ENCODE measurements around the gene HOXD11. TPM values are rescaled to one million over a fixed set of nuclear protein-coding genes. Genes with fewer than 3 reads are reported as not detected.

Gene HOXD11
- total RNA-seq, 2 experiments from 2014 or later: not detected

GRCh38 chr2:176130147-176130956 is 23.3 kb downstream of the HOXD11 start:
- ATAC-seq (ENCODE audit: low read depth): no peak
- Mint-ChIP-seq H3K27me3 (peaks cover 87% of the 10 kb centered on the region), H3K4me1 (peaks cover 17% of the 10 kb centered on the region), H3K9me3 (no peaks in the 10 kb centered on the region), H3K27ac (peak overlapping the region; percentile 68), H3K4me3 (peak overlapping the region; percentile 26), H3K36me3 (no peaks in the 10 kb centered on the region)
- DNase-seq: peak; percentile 53
- POLR2A ChIA-PET: no interaction called here

- ATAC-seq (ENCODE audit: low read depth) (no peak), DNase-seq (no peak)
- peaks cover 3% of the 10 kb centered on the region for H3K36me3 Mint-ChIP-seq
- H3K4me1 Mint-ChIP-seq: peaks cover 25% of the 10 kb centered on the region
- POLR2A ChIA-PET: interaction anchor here (0.6 kb wide), 1 partner anchor 26 kb away, joined by 4 read pairs; no protein-coding TSS in a partner anchor
- H3K4me3 Mint-ChIP-seq: peak overlapping the region; percentile 26
- no peaks in the 10 kb centered on the region for H3K9me3 Mint-ChIP-seq
- H3K27ac Mint-ChIP-seq: peak overlapping the region; percentile 57
- peaks cover 87% of the 10 kb centered on the region for H3K27me3 Mint-ChIP-seq
Observed at GRCh38 chr2:176130957-176131847, 24.1 kb downstream of the HOXD11 start.

DNA sequence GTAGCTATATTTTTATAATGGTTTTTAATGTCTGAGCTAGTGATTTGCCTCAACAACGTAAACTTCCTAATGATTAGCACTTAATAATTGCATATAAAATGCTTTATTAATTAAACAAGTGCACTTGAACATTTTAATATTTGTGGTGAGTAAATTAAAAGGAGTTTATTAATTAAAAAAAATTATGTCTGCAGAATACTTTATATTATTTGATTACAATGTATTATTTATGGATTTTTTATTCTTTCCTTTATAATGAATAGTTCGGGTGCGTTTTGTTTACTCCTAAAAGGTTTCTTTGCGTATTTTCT is 24.7 kb downstream of the HOXD11 start:
- POLR2A ChIA-PET: no interaction called here
- ATAC-seq (ENCODE audit: low read depth) (no peak), DNase-seq (no peak)
- peaks cover 25% of the 10 kb centered on the region for H3K4me1 Mint-ChIP-seq
- peaks cover 3% of the 10 kb centered on the region for H3K36me3 Mint-ChIP-seq
- H3K27ac Mint-ChIP-seq: no peak overlapping the region
- H3K27me3 Mint-ChIP-seq: peaks cover 85% of the 10 kb centered on the region
- peak overlapping the region; percentile 74 for H3K4me3 Mint-ChIP-seq
- H3K9me3 Mint-ChIP-seq: no peaks in the 10 kb centered on the region

DNA sequence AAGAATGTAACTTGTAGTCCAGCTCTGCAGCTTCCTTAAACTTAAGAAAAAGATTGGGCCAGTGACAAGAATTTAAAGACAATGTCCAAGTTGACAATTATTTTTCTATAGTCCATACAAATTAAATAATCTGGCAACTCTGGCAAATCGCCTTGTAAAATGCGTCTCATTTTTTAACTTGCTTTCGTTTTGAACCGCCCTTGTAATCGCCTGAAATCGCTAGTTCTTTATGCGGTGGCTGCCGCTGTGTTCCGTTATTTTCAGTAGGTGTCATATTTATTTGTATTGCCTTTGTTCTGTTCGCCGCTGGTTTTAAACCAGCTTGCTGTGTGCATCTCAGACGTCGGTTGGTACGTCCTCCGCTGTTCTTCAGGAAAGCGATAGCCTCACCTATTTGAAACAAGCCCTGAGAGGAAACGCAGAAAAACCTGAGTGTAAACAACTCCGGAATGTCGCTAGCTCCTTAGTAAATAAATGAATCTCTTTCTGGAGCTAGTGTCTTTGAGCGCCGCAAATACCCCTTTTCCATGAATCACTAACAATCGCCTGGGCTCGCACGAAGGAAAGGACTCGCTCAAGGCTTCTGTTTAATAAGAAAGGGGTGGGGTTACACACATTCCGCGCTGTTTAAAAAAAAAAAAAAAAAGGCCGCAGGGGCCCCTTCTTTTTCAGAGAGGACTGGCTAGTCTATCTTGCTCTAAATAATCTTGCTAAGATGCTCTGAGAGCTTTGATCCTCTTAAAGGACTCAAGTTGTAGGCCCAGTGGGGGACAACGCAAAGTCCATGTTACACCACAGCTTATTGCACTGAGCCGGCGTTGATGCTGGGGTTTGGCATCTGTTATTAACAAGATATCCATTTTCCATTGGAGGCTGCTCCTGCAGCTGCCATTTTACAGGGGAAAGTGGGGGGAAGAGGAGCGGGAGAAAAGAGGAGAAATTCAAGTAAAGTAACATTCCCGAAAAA is 25.4 kb downstream of the HOXD11 start:
- ATAC-seq (ENCODE audit: low read depth): no peak
- Mint-ChIP-seq H3K27ac (no peak overlapping the region), H3K4me1 (peaks cover 25% of the 10 kb centered on the region), H3K9me3 (no peaks in the 10 kb centered on the region), H3K36me3 (peaks cover 3% of the 10 kb centered on the region), H3K4me3 (peak overlapping the region; percentile 74), H3K27me3 (peaks cover 85% of the 10 kb centered on the region)
- POLR2A ChIA-PET: interaction anchor here (0.7 kb wide), 1 partner anchor 1204 kb away, joined by 3 read pairs; no protein-coding TSS in a partner anchor
- DNase-seq: no peak

DNA sequence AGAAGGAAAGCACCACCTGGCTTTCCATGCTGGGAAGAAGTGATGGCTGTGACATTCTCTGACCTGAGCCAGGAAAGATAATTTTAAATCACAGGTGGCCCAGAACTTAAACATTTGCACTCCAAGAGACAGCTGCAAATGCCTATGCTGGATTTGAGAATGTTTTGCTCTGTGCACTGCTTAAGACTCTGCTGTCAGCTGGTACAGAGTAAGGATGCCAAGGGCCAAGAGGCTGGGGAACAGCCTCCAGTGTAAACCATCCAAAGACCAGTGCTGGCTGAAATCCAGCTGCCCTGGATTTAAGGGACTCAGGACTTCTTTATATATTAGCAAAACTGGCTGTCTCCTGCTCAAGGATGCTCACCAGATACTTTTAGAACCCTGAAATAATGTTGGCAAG is 26.3 kb downstream of the HOXD11 start:
- peaks cover 85% of the 10 kb centered on the region for H3K27me3 Mint-ChIP-seq
- H3K4me3 Mint-ChIP-seq: no peak overlapping the region

DNA sequence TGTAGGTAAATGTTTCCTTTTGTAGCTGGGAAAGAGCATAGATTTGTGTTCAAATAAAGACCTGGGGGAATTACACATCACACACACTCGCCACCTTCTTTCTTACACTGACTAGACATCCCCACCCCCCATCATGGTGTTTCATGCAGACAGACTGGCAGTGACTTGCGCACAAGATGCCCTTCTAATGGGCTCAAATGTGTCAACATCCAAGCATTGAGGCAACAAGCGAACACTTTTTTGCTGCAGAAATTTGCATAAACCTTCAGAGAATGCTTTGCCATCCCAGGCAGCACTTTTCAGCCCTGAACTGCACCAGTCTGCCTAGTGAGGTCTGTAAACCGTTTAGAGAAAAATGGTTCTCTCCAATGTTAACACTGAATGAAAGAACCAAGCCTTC is 27.0 kb downstream of the HOXD11 start:
- DNase-seq (no peak), ATAC-seq (ENCODE audit: low read depth) (no peak)
- Mint-ChIP-seq H3K27me3 (peaks cover 85% of the 10 kb centered on the region), H3K4me3 (no peak overlapping the region), H3K4me1 (peaks cover 24% of the 10 kb centered on the region), H3K27ac (no peak overlapping the region), H3K9me3 (no peaks in the 10 kb centered on the region), H3K36me3 (peaks cover 3% of the 10 kb centered on the region)
- POLR2A ChIA-PET: no interaction called here

More for the DNA sequence above, 26.3 kb downstream of the HOXD11 start:
- Mint-ChIP-seq H3K27ac (no peak overlapping the region), H3K36me3 (peaks cover 3% of the 10 kb centered on the region), H3K4me1 (peaks cover 24% of the 10 kb centered on the region), H3K9me3 (no peaks in the 10 kb centered on the region)
- POLR2A ChIA-PET: no interaction called here
- ATAC-seq (ENCODE audit: low read depth) (no peak), DNase-seq (no peak)

GRCh38 chr2:176135035-176135440 is 28.0 kb downstream of the HOXD11 start:
- DNase-seq: no peak
- H3K27me3 Mint-ChIP-seq: peaks cover 88% of the 10 kb centered on the region
- POLR2A ChIA-PET: no interaction called here
- peaks cover 3% of the 10 kb centered on the region for H3K36me3 Mint-ChIP-seq
- H3K4me1 Mint-ChIP-seq: peaks cover 30% of the 10 kb centered on the region
- no peak overlapping the region for H3K4me3 Mint-ChIP-seq
- no peak overlapping the region for H3K27ac Mint-ChIP-seq
- no peak for ATAC-seq (ENCODE audit: low read depth)
- no peaks in the 10 kb centered on the region for H3K9me3 Mint-ChIP-seq

- Mint-ChIP-seq H3K27ac (no peak overlapping the region), H3K36me3 (peaks cover 3% of the 10 kb centered on the region), H3K4me3 (peak overlapping the region; percentile 32), H3K9me3 (no peaks in the 10 kb centered on the region), H3K27me3 (peaks cover 85% of the 10 kb centered on the region), H3K4me1 (peaks cover 24% of the 10 kb centered on the region)
- ATAC-seq (ENCODE audit: low read depth): no peak
- POLR2A ChIA-PET: no interaction called here
- no peak for DNase-seq
Observed at GRCh38 chr2:176136374-176137251, 29.5 kb downstream of the HOXD11 start.

- Mint-ChIP-seq H3K9me3 (no peaks in the 10 kb centered on the region), H3K4me1 (peaks cover 24% of the 10 kb centered on the region), H3K36me3 (peaks cover 3% of the 10 kb centered on the region), H3K27me3 (peaks cover 80% of the 10 kb centered on the region), H3K27ac (no peak overlapping the region), H3K4me3 (no peak overlapping the region)
- ATAC-seq (ENCODE audit: low read depth): no peak
- POLR2A ChIA-PET: no interaction called here
- DNase-seq: no peak
Observed at GRCh38 chr2:176137252-176137580, 30.1 kb downstream of the HOXD11 start.

GRCh38 chr2:176137906-176138305 is 30.8 kb downstream of the HOXD11 start:
- ATAC-seq (ENCODE audit: low read depth) (no peak), DNase-seq (no peak)
- no peak overlapping the region for H3K4me3 Mint-ChIP-seq
- H3K27me3 Mint-ChIP-seq: peaks cover 76% of the 10 kb centered on the region
- no peaks in the 10 kb centered on the region for H3K9me3 Mint-ChIP-seq
- peaks cover 3% of the 10 kb centered on the region for H3K36me3 Mint-ChIP-seq
- H3K4me1 Mint-ChIP-seq: peaks cover 21% of the 10 kb centered on the region
- H3K27ac Mint-ChIP-seq: no peak overlapping the region
- POLR2A ChIA-PET: no interaction called here

- peak overlapping the region; percentile 53 for H3K4me3 Mint-ChIP-seq
- POLR2A ChIA-PET: no interaction called here
- DNase-seq (no peak), ATAC-seq (ENCODE audit: low read depth) (no peak)
- peaks cover 75% of the 10 kb centered on the region for H3K27me3 Mint-ChIP-seq
- no peaks in the 10 kb centered on the region for H3K9me3 Mint-ChIP-seq
- H3K36me3 Mint-ChIP-seq: peaks cover 3% of the 10 kb centered on the region
- H3K4me1 Mint-ChIP-seq: peaks cover 21% of the 10 kb centered on the region
- H3K27ac Mint-ChIP-seq: no peak overlapping the region
Observed at GRCh38 chr2:176138526-176138922, 31.4 kb downstream of the HOXD11 start.

GRCh38 chr2:176138923-176139660 is 32.0 kb downstream of the HOXD11 start:
- Mint-ChIP-seq H3K4me1 (peaks cover 21% of the 10 kb centered on the region), H3K9me3 (no peaks in the 10 kb centered on the region), H3K36me3 (peaks cover 3% of the 10 kb centered on the region), H3K4me3 (peak overlapping the region; percentile 53), H3K27ac (no peak overlapping the region), H3K27me3 (peaks cover 74% of the 10 kb centered on the region)
- ATAC-seq (ENCODE audit: low read depth): no peak
- POLR2A ChIA-PET: no interaction called here
- DNase-seq: no peak

All from activated naive CD8-positive, alpha-beta T cell treated with anti-CD3 and anti-CD28 coated beads, Interleukin-2, amount 10 ng/mL, durations not matched to agents 7 days and 5 days (primary cell).